Spleen (tissue), 11 donors: ENCODE measurements around the gene MEGF6. TPM values are rescaled to one million over a fixed set of nuclear protein-coding genes. Genes with fewer than 3 reads are reported as not detected.

Source experiments
- DNase-seq: peaks from one replicate; pipeline ENCODE4 v3.0.0-alpha.2; 2020
- H3K27ac ChIP-seq, 8 donors: fragments of 200-600 bp; sonication (generic) in 7 of 8; 1 replicate in 4 of 8; 2 replicates in 4 of 8; pipeline versions ENCODE4 v1.5.0 to v1.8.0; 2016 to 2021; ENCODE audit warnings: inconsistent platforms in 4 of 8, mild to moderate bottlenecking in 4 of 8, moderate library complexity in 1 of 8
- H3K27me3 ChIP-seq, 7 donors: fragments of 200-600 bp; sonication (generic) in 6 of 7; replicated peaks in 1 of 7; 1 replicate in 4 of 7; 2 replicates in 3 of 7; pipeline versions ENCODE4 v1.5.0 to v1.8.0; 2016 to 2021; ENCODE audit warnings: inconsistent platforms in 3 of 7, mild to moderate bottlenecking in 1 of 7
- H3K36me3 ChIP-seq, 6 donors: fragments of 200-600 bp; sonication (generic) in 5 of 6; 1 replicate in 4 of 6; 2 replicates in 2 of 6; pipeline versions ENCODE4 v1.5.0 to v1.8.0; 2016 to 2021; ENCODE audit warnings: inconsistent platforms in 2 of 6
- H3K4me1 ChIP-seq, 6 donors: fragments of 200-600 bp; sonication (generic) in 5 of 6; 1 replicate in 3 of 6; 2 replicates in 3 of 6; pipeline versions ENCODE4 v1.5.0 to v1.8.0; 2016 to 2021; ENCODE audit warnings: inconsistent platforms in 3 of 6
- H3K4me3 ChIP-seq, 8 donors: fragments of 200-600 bp; sonication (generic) in 7 of 8; 1 replicate in 4 of 8; 2 replicates in 4 of 8; pipeline versions ENCODE4 v1.5.0 to v1.8.0; 2016 to 2021; ENCODE audit warnings: inconsistent platforms in 4 of 8, mild to moderate bottlenecking in 4 of 8, moderate library complexity in 2 of 8
- H3K9me3 ChIP-seq, 8 donors: fragments of 200-600 bp; sonication (generic) in 7 of 8; 1 replicate in 4 of 8; 2 replicates in 4 of 8; pipeline versions ENCODE4 v1.5.0 to v1.8.0; 2016 to 2021; ENCODE audit warnings: inconsistent platforms in 4 of 8
- CTCF ChIP-seq, 11 experiments: fragments of 200-600 bp in 7 of 11; fragments of 450-650 bp in 4 of 11; sonication (generic) in 4 of 11; IDR thresholded peaks in 8 of 11; conservative IDR thresholded peaks in 3 of 11; 1 replicate in 7 of 11; 2 replicates in 4 of 11; pipeline versions ENCODE4 v1.4.0 to v1.8.0; 2016 to 2021; ENCODE audit warnings: antibody characterized with exemption in 11 of 11, inconsistent platforms in 4 of 11, mild to moderate bottlenecking in 1 of 11
- POLR2A ChIP-seq, 3 donors: fragments of 450-650 bp; IDR thresholded peaks; one replicate each; pipeline ENCODE4 v1.5.1; 2017; ENCODE audit warnings: antibody characterized with exemption in 3 of 3, mild to moderate bottlenecking in 1 of 3
- POLR2AphosphoS5 ChIP-seq, 3 donors: sonication (generic); formaldehyde crosslinking; IDR thresholded peaks; one replicate each; pipeline ENCODE4 v1.5.1; 2017; ENCODE audit warnings: antibody characterized with exemption in 3 of 3
- WGBS, 5 donors: extraction: QIAGEN DNeasy Blood & Tissue Kit in 3 of 5; methylation state at CpG; one replicate each; pipeline versions ENCODE4 v1.1.5 to v1.1.7; 2013 to 2018; 5-methylcytosine and 5-hydroxymethylcytosine counted together
- intact Hi-C: fragments of 100-400 bp; cut with DNase I; formaldehyde crosslinking; loops from one replicate; pipeline ENCODE4 v1.15.0; 2023; ENCODE audit warnings: low total_unique reads
- polyA plus RNA-seq, 3 donors: library from polyadenylated mRNA; stranded (reverse); fragments of 200-250 nt; gene quantifications; one replicate each; pipeline ENCODE4 v1.2.1, GENCODE V29; 2013
- total RNA-seq, 7 donors: library from RNA; depleted of rRNA in 3 of 7; stranded (reverse); fragments of >200 nt in 3 of 7; fragmentation: NEBNext Ultra II Directional in 4 of 7; extraction: Animal tissue kit (Norgen Biotek cat#: 25700) in 4 of 7; gene quantifications; one replicate each; pipeline versions ENCODE4 v1.1.0 to v1.2.1, GENCODE V29; 2016 to 2021
- donor health status: healthy with polysubstance abuse.
- donor health status: DM: no; HTN: no; CAD: no; lungs with moderate emphysema.
- donor health status: DM: no; HTN: no; CAD: no.
- donor health status: Bipolar disorder and iron deficiency.
- donor health status: healthy.
- donor health status: DM: no; HTN: no; CAD: no.
- donor health status: DM: yes; HTN: yes; CAD: no.

Gene MEGF6
- total and polyA plus RNA-seq, 10 donors: 8.7 to 39.5 (median 20.3) TPM

DNA sequence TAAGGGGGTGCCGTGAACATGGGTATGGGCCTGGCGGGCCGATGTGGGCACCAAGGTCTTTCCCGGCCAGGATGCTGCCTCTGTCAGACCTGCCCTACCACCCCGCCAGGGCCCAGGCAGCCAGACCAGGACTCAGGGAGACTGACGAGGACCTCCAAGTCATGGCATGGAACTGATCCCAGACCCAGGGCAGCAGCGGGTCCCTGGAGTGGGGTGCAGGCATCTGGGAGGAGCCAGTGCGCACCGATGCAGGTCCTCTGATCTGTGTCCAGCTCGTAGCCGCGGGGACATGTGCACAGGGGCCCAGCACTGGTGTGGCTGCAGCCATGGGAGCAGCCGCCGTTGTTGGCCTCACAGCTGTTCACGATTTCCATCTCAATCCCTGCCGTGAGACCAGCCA, 100.0 kb downstream of the MEGF6 start:
- peaks cover 0 to 53% (median 2%) of the 10 kb centered on the region in 6 donors for H3K36me3 ChIP-seq
- WGBS, 5 donors: 94 to 100% (median 95%) methylated on average over 4 to 16 of the region's 16 CpGs
- no peaks in the 10 kb centered on the region for H3K4me1 ChIP-seq
- H3K4me3 ChIP-seq: no peak overlapping the region
- no peak for TF ChIP-seq POLR2AphosphoS5 (IDR thresholded peaks at IDR 0.05)
- TF ChIP-seq CTCF (IDR thresholded peaks at IDR 0.05 in 8 of 11, conservative IDR thresholded peaks at IDR 0.05 in 3 of 11): no peak
- no peak for TF ChIP-seq POLR2A (IDR thresholded peaks at IDR 0.05)
- H3K27me3 ChIP-seq: no peaks in the 10 kb centered on the region
- intact Hi-C loops: no loop called here
- no peaks in the 10 kb centered on the region for H3K9me3 ChIP-seq
- no peak for DNase-seq
- H3K27ac ChIP-seq: no peak overlapping the region

DNA sequence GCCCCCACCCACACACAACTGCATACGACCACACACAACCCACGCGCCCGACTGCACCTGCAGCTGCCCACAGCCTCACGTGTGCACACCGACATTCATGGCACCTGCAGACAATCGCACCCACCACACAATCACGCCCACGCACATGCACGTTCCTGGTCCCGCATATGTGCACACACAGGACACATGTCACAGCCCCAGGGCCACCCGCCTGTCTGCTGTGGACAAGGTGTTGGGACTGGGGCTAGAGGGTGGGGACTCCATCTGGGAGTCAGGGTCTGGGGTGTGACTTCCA, 100.4 kb downstream of the MEGF6 start:
- 77 to 95% (median 89%) methylated on average over 8 to 12 of the region's 12 CpGs for WGBS, 5 donors
- peaks cover 0 to 57% (median 2%) of the 10 kb centered on the region in 6 donors for H3K36me3 ChIP-seq
- H3K9me3 ChIP-seq: no peaks in the 10 kb centered on the region
- no peaks in the 10 kb centered on the region for H3K4me1 ChIP-seq
- no peak overlapping the region for H3K27ac ChIP-seq
- intact Hi-C loops: no loop called here
- no peak for DNase-seq
- H3K4me3 ChIP-seq: no peak overlapping the region
- TF ChIP-seq POLR2A (IDR thresholded peaks at IDR 0.05): no peak
- TF ChIP-seq POLR2AphosphoS5 (IDR thresholded peaks at IDR 0.05): peak in 1 of 3 donors; percentile 9
- H3K27me3 ChIP-seq: no peaks in the 10 kb centered on the region

GRCh38 chr1:3510136-3510955, 101.0 kb downstream of the MEGF6 start:
- Histone ChIP-seq H3K27ac (no peak overlapping the region), H3K4me1 (no peaks in the 10 kb centered on the region), H3K4me3 (no peak overlapping the region), H3K36me3 (peaks cover 0 to 62% (median 2%) of the 10 kb centered on the region in 6 donors), H3K9me3 (no peaks in the 10 kb centered on the region), H3K27me3 (no peaks in the 10 kb centered on the region)
- intact Hi-C loops: no loop called here
- WGBS, 5 donors: 67 to 93% (median 88%) methylated on average over 14 to 32 of the region's 32 CpGs
- TF ChIP-seq POLR2A (IDR thresholded peaks at IDR 0.05): no peak
- no peak for TF ChIP-seq CTCF (IDR thresholded peaks at IDR 0.05 in 8 of 11, conservative IDR thresholded peaks at IDR 0.05 in 3 of 11)
- no peak for TF ChIP-seq POLR2AphosphoS5 (IDR thresholded peaks at IDR 0.05)
- DNase-seq: no peak

DNA sequence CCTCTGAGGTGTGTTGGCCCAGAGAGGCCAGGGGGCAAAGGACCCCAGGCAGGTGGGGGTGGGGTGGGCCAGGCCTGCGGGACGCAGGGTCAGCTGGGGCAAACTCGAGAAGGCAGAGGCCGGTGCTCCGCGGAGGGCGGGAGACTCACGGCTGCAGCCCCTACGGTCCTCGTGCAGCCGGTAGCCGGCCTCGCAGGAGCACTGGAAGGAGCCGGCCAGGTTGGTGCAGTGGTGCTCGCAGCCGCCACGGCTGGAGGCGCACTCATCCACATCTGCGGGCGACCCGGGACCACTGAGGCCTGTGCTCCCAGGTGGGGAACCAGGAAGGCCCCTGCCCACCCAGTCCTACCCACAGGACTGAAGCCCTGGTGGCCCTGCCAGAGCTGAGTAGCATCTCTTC, 101.6 kb downstream of the MEGF6 start:
- intact Hi-C loops: no loop called here
- H3K9me3 ChIP-seq: no peaks in the 10 kb centered on the region
- H3K4me1 ChIP-seq: peaks cover 0 to 5% (median 0%) of the 10 kb centered on the region in 6 donors
- H3K4me3 ChIP-seq: no peak overlapping the region
- DNase-seq: no peak
- no peak overlapping the region for H3K27ac ChIP-seq
- no peaks in the 10 kb centered on the region for H3K27me3 ChIP-seq
- H3K36me3 ChIP-seq: peaks cover 0 to 67% (median 2%) of the 10 kb centered on the region in 6 donors
- no peak for TF ChIP-seq POLR2AphosphoS5 (IDR thresholded peaks at IDR 0.05)
- TF ChIP-seq POLR2A (IDR thresholded peaks at IDR 0.05): no peak
- TF ChIP-seq CTCF (IDR thresholded peaks at IDR 0.05 in 8 of 11, conservative IDR thresholded peaks at IDR 0.05 in 3 of 11): no peak
- WGBS, 5 donors: 91 to 97% (median 94%) methylated on average over 9 to 21 of the region's 21 CpGs
